ENCODE measurements around the gene PSMB4.

PSMB4 gene

DNA sequence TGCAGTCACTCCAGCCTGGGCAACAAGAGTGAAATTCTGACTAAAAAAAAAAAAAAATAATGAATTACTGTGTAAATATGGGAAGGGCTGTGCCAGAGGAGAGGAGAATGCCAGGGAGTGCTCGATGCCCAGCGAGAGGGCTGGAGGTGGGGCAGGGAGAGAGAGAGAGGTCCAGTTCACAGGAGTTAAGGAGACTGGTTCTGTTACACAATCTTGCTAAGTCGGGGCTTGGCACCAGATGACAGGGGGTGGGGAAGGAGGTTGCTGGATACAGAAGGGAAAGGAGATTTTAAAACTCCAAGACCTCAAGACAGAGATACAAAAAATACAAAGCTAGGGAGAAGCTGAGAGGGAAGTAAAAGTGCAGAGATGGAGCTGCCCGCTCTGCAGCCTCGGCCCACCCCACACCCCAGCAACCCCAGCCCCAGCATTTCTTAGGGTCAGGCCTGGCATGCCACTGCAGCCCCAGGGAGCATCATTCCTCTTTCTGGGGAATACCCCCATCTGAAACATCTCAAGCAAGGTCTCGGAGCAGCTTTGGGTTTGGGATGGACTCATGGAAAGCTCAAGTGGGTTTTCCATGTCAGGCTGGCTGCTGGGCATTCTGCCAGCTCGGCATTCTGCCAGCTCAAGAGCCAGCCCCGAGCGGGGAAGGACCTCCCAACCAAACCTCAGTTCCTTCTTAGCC lies 27.9 kb upstream of the PSMB4 start:
- H4K20me1 ChIP-seq (ENCODE audit: insufficient read depth, low read length, poor library complexity, severe bottlenecking) = no peaks in the 10 kb centered on the region
- H3K36me3 ChIP-seq (ENCODE audit: insufficient read depth, low read length) = no peaks in the 10 kb centered on the region
- no peaks in the 10 kb centered on the region for H3K9me3 ChIP-seq (ENCODE audit: insufficient read depth, low read depth, low read length)
- TF ChIP-seq, protein P1, sequence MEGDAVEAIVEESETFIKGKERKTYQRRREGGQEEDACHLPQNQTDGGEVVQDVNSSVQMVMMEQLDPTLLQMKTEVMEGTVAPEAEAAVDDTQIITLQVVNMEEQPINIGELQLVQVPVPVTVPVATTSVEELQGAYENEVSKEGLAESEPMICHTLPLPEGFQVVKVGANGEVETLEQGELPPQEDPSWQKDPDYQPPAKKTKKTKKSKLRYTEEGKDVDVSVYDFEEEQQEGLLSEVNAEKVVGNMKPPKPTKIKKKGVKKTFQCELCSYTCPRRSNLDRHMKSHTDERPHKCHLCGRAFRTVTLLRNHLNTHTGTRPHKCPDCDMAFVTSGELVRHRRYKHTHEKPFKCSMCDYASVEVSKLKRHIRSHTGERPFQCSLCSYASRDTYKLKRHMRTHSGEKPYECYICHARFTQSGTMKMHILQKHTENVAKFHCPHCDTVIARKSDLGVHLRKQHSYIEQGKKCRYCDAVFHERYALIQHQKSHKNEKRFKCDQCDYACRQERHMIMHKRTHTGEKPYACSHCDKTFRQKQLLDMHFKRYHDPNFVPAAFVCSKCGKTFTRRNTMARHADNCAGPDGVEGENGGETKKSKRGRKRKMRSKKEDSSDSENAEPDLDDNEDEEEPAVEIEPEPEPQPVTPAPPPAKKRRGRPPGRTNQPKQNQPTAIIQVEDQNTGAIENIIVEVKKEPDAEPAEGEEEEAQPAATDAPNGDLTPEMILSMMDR (conservative IDR thresholded peaks at IDR 0.05; ENCODE audit: low read length) = no peak
- no peak for TF ChIP-seq EZH2phosphoT487 (IDR thresholded peaks at IDR 0.05; ENCODE audit: borderline replicate concordance)
- no peaks in the 10 kb centered on the region for H3K9me2 ChIP-seq (replicated peaks; ENCODE audit: low read depth, low read length)
- no peaks in the 10 kb centered on the region for H3F3A ChIP-seq (ENCODE audit: low read depth)
- H3K4me1 ChIP-seq (ENCODE audit: insufficient read depth, low read length, poor library complexity, severe bottlenecking) = peaks cover 19% of the 10 kb centered on the region
- no peak overlapping the region for H3K9ac ChIP-seq (ENCODE audit: low read depth, low read length, poor library complexity, severe bottlenecking)
- no peak overlapping the region for H2AFZ ChIP-seq (ENCODE audit: low read length)
- no peak overlapping the region for H3K4me2 ChIP-seq (ENCODE audit: low read depth, low read length, poor library complexity, severe bottlenecking)
- no peaks in the 10 kb centered on the region for H3K79me2 ChIP-seq (ENCODE audit: insufficient read depth, low read length)
- no peaks in the 10 kb centered on the region for H3K27me3 ChIP-seq (ENCODE audit: insufficient read depth, low read length, poor library complexity, severe bottlenecking)
- H3K4me3 ChIP-seq (ENCODE audit: low read length, poor library complexity, severe bottlenecking) = no peak overlapping the region

DNA sequence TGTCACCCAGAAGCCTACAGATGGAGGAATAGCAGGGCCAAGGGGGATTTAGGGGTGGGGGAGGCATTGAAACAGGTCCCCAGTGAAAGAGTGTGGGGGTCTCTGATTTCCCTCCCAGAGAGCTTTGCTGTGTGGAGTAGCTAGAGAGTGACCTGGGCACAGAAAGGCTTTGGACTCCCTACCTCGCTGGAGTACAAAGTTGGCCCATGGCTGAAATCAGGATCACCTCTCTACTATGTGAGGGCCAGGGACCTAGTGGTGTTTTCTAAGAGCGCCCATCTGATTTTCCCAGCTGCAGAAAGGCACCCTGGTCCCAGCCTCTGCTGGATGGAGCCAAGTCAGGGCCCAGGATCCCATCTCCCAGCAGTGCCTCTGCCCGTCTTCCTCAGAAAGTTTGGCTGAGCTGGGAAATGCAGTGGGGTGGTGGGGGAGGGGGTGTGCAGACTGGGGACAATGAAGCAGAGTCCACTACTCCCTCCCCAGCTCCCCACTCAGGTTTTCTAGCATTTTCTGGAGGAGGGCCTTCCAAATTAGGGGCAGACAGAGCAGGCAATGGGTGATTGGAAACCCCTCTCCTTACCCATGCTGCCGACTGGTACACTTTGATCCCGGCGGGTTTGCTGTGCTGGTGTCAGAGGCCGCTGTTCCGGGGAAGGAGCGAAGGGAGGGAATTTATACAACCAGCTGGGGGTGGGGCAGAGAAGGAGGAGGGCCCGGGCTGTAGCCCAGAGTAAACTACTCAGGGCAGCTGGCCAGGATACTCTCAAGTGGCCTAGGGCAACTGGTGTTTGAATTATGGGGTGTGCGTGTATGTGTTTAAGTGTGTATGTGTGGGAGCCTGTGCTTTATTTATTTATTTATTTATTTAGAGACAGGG lies 27.1 kb upstream of the PSMB4 start, which contains the start of gene SELENBP1:
Gene SELENBP1 (minus strand): TSS at position 648 of the 877 bp plus-strand sequence. CDS start 64 bp downstream, at position 584.
- H3K9ac ChIP-seq (ENCODE audit: low read depth, low read length, poor library complexity, severe bottlenecking) = no peak within 1 kb of the TSS

DNA sequence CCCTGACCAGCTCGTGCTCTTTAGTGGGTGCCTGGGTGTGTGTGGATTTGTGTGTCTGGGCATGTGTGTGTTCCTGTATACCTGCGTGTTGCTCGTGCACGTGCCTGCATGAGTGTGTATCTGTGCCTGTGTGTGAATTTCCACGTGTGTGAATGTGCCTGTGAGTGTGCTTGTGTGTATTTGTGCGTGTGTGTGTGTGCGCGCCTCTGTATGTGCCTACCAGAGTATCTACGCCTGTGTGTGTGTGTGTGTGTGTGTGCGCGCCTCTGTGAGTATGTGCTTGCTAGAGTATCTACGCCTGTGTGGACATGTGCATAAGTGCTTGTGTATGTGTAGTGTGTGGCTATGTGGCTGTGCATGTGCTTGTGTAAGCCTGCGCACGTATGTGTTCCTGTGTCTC lies 26.2 kb upstream of the PSMB4 start:
- H3F3A ChIP-seq (ENCODE audit: low read depth) = no peaks in the 10 kb centered on the region
- H3K79me2 ChIP-seq (ENCODE audit: insufficient read depth, low read length) = no peaks in the 10 kb centered on the region
- H3K4me2 ChIP-seq (ENCODE audit: low read depth, low read length, poor library complexity, severe bottlenecking) = no peak overlapping the region
- H4K20me1 ChIP-seq (ENCODE audit: insufficient read depth, low read length, poor library complexity, severe bottlenecking) = no peaks in the 10 kb centered on the region
- H3K4me1 ChIP-seq (ENCODE audit: insufficient read depth, low read length, poor library complexity, severe bottlenecking) = peaks cover 19% of the 10 kb centered on the region
- H2AFZ ChIP-seq (ENCODE audit: low read length) = no peak overlapping the region
- no peaks in the 10 kb centered on the region for H3K9me2 ChIP-seq (replicated peaks; ENCODE audit: low read depth, low read length)
- H3K36me3 ChIP-seq (ENCODE audit: insufficient read depth, low read length) = no peaks in the 10 kb centered on the region
- H3K27me3 ChIP-seq (ENCODE audit: insufficient read depth, low read length, poor library complexity, severe bottlenecking) = no peaks in the 10 kb centered on the region
- H3K9me3 ChIP-seq (ENCODE audit: insufficient read depth, low read depth, low read length) = no peaks in the 10 kb centered on the region
- no peak overlapping the region for H3K4me3 ChIP-seq (ENCODE audit: low read length, poor library complexity, severe bottlenecking)
- H3K9ac ChIP-seq (ENCODE audit: low read depth, low read length, poor library complexity, severe bottlenecking) = no peak overlapping the region
- no peak for TF ChIP-seq EZH2phosphoT487 (IDR thresholded peaks at IDR 0.05; ENCODE audit: borderline replicate concordance)
- TF ChIP-seq, protein P1 (conservative IDR thresholded peaks at IDR 0.05; ENCODE audit: low read length) = no peak

More for the DNA sequence above, 27.1 kb upstream of the PSMB4 start, which contains the start of gene SELENBP1:
- Histone ChIP-seq H3K9me3 (ENCODE audit: insufficient read depth, low read depth, low read length) (no peaks in the 10 kb centered on the region), H3K4me1 (ENCODE audit: insufficient read depth, low read length, poor library complexity, severe bottlenecking) (peaks cover 19% of the 10 kb centered on the region), H3K4me3 (ENCODE audit: low read length, poor library complexity, severe bottlenecking) (no peak within 1 kb of the TSS), H3F3A (ENCODE audit: low read depth) (no peaks in the 10 kb centered on the region), H3K27me3 (ENCODE audit: insufficient read depth, low read length, poor library complexity, severe bottlenecking) (no peaks in the 10 kb centered on the region), H3K79me2 (ENCODE audit: insufficient read depth, low read length) (no peaks in the 10 kb centered on the region), H2AFZ (ENCODE audit: low read length) (peak within 1 kb of the TSS; percentile 73; the same call in 1 of the 2 replicates), H3K36me3 (ENCODE audit: insufficient read depth, low read length) (no peaks in the 10 kb centered on the region), H4K20me1 (ENCODE audit: insufficient read depth, low read length, poor library complexity, severe bottlenecking) (no peaks in the 10 kb centered on the region), H3K9me2 (replicated peaks; ENCODE audit: low read depth, low read length) (no peaks in the 10 kb centered on the region), H3K4me2 (ENCODE audit: low read depth, low read length, poor library complexity, severe bottlenecking) (no peak within 1 kb of the TSS)
- TF ChIP-seq, protein P1 (conservative IDR thresholded peaks at IDR 0.05; ENCODE audit: low read length) = no peak
- no peak for TF ChIP-seq EZH2phosphoT487 (IDR thresholded peaks at IDR 0.05; ENCODE audit: borderline replicate concordance)
